Colonic mucosa (tissue), 4 donors: ENCODE measurements around the gene POLR2E. TPM values are rescaled to one million over a fixed set of nuclear protein-coding genes. Genes with fewer than 3 reads are reported as not detected.

Source experiments
- DNase-seq: peaks from one replicate; pipeline ENCODE4 v3.0.0-alpha.2; 2020
- H3K27ac ChIP-seq: fragments of 200-600 bp; one replicate; pipeline ENCODE4 v1.8.0; 2021
- H3K27me3 ChIP-seq: fragments of 200-600 bp; one replicate; pipeline ENCODE4 v1.8.0; 2021
- H3K36me3 ChIP-seq: fragments of 200-600 bp; one replicate; pipeline ENCODE4 v1.8.0; 2021
- H3K4me1 ChIP-seq: fragments of 200-600 bp; one replicate; pipeline ENCODE4 v1.8.0; 2021; ENCODE audit warnings: mild to moderate bottlenecking
- H3K4me3 ChIP-seq: fragments of 200-600 bp; one replicate; pipeline ENCODE4 v1.8.0; 2021
- H3K9ac ChIP-seq, 2 donors: one replicate each; pipeline ENCODE4 v1.7.0; 2013; ENCODE audit warnings: control low read depth in 2 of 2, low read depth in 2 of 2, low read length in 2 of 2
- H3K9me3 ChIP-seq: fragments of 200-600 bp; one replicate; pipeline ENCODE4 v1.8.0; 2021
- CTCF ChIP-seq: fragments of 200-600 bp; IDR thresholded peaks from one replicate; pipeline ENCODE4 v1.8.0; 2022; ENCODE audit warnings: antibody characterized with exemption, mild to moderate bottlenecking
- intact Hi-C: fragments of 100-400 bp; cut with DNase I; formaldehyde crosslinking; loops from one replicate; pipeline ENCODE4 v1.14.1; 2022
- total RNA-seq, 2 donors: library from RNA; stranded (reverse); fragmentation: NEBNext Ultra II Directional in 1 of 2; extraction: Animal tissue kit (Norgen Biotek cat#: 25700) in 1 of 2; gene quantifications; one replicate each; pipeline ENCODE4 v1.2.1, GENCODE V29; 2021
- donor health status: healthy.
- donor health status: DM: no; HTN: no; CAD: no.
- donor health status: DM: no; HTN: no; CAD: no.

Gene POLR2E
- total RNA-seq, 2 donors from 2014 or later = 135 to 245 TPM

GRCh38 chr19:1089126-1089771, 5.9 kb downstream of the POLR2E start:
- no peaks in the 10 kb centered on the region for H3K9me3 ChIP-seq
- DNase-seq = no peak
- H3K4me1 ChIP-seq = peaks cover 7% of the 10 kb centered on the region
- no peak overlapping the region for H3K4me3 ChIP-seq
- no peak overlapping the region for H3K27ac ChIP-seq
- TF ChIP-seq CTCF = no peak
- no peaks in the 10 kb centered on the region for H3K27me3 ChIP-seq
- peaks cover 5% of the 10 kb centered on the region for H3K36me3 ChIP-seq
- intact Hi-C loops = no loop called here
- H3K9ac ChIP-seq = no peak overlapping the region

- Histone ChIP-seq H3K27me3 (no peaks in the 10 kb centered on the region), H3K4me3 (no peak overlapping the region), H3K4me1 (no peaks in the 10 kb centered on the region), H3K9me3 (no peaks in the 10 kb centered on the region), H3K27ac (peak overlapping the region; percentile 41), H3K36me3 (peaks cover 5% of the 10 kb centered on the region), H3K9ac (peak overlapping the region; percentile 5 to 24)
- no peak for TF ChIP-seq CTCF
- intact Hi-C loops = no loop called here
- DNase-seq = no peak
Measured at GRCh38 chr19:1088416-1089010, 6.7 kb downstream of the POLR2E start.

- intact Hi-C loops = no loop called here
Measured at GRCh38 chr19:1087813-1088415, 7.3 kb downstream of the POLR2E start.

GRCh38 chr19:1086613-1087012, 8.6 kb downstream of the POLR2E start:
- peaks cover 1% of the 10 kb centered on the region for H3K4me1 ChIP-seq
- TF ChIP-seq CTCF = no peak
- no peaks in the 10 kb centered on the region for H3K27me3 ChIP-seq
- H3K36me3 ChIP-seq = peaks cover 4% of the 10 kb centered on the region
- no peak overlapping the region for H3K27ac ChIP-seq
- H3K9me3 ChIP-seq = no peaks in the 10 kb centered on the region
- H3K4me3 ChIP-seq = no peak overlapping the region
- no peak overlapping the region for H3K9ac ChIP-seq
- intact Hi-C loops = no loop called here
- DNase-seq = no peak

More at GRCh38 chr19:1087813-1088415, 7.3 kb downstream of the POLR2E start:
- no peak for TF ChIP-seq CTCF
- H3K27ac ChIP-seq = peak overlapping the region; percentile 41
- H3K27me3 ChIP-seq = no peaks in the 10 kb centered on the region
- H3K36me3 ChIP-seq = peaks cover 5% of the 10 kb centered on the region
- H3K4me3 ChIP-seq = no peak overlapping the region
- no peaks in the 10 kb centered on the region for H3K4me1 ChIP-seq
- peak overlapping the region; percentile 5 to 24 for H3K9ac ChIP-seq
- DNase-seq = no peak
- H3K9me3 ChIP-seq = no peaks in the 10 kb centered on the region

GRCh38 chr19:1085676-1086442, 9.3 kb downstream of the POLR2E start:
- no peak for DNase-seq
- intact Hi-C loops = no loop called here
- no peak overlapping the region for H3K4me3 ChIP-seq
- H3K27me3 ChIP-seq = no peaks in the 10 kb centered on the region
- no peaks in the 10 kb centered on the region for H3K9me3 ChIP-seq
- H3K27ac ChIP-seq = no peak overlapping the region
- H3K4me1 ChIP-seq = peaks cover 4% of the 10 kb centered on the region
- no peaks in the 10 kb centered on the region for H3K36me3 ChIP-seq
- no peak for TF ChIP-seq CTCF
- H3K9ac ChIP-seq = no peak overlapping the region
